ENCODE data around the gene CNTNAP1. TPM values are rescaled to one million over a fixed set of nuclear protein-coding genes. Genes with fewer than 3 reads are reported as not detected.
A peak's percentile ranks its signal among the peaks of the same experiment; 100 is the strongest.

The CNTNAP1 gene
- total and polyA plus RNA-seq, 8 donors, result 0.76 to 13.3 (median 7.6) TPM

DNA sequence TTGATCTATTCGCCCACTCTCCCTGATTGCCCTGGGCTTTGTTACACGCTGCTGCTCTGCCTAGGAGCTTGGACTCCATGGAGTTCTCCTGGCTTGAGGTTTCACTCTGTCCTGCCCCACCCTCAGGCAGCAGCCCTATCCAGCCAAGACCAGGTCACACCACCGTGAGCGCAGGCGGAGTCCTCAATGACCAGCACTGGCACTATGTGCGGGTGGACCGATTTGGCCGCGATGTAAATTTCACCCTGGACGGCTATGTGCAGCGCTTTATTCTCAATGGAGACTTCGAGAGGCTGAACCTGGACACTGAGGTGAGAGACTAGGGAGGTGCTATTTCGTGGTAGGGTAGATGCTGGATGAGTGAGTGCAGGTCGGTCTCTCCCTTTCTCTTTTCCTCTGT lies 3.5 kb downstream of the CNTNAP1 start:
- 83 to 91% (median 88%) methylated on average over 12 to 14 of the region's 14 CpGs for WGBS, 5 donors
- no peak overlapping the region for H3K4me3 ChIP-seq
- no peak for TF ChIP-seq POLR2AphosphoS5 (IDR thresholded peaks at IDR 0.05)
- no peak for TF ChIP-seq POLR2A (IDR thresholded peaks at IDR 0.05)
- TF ChIP-seq, protein P1, sequence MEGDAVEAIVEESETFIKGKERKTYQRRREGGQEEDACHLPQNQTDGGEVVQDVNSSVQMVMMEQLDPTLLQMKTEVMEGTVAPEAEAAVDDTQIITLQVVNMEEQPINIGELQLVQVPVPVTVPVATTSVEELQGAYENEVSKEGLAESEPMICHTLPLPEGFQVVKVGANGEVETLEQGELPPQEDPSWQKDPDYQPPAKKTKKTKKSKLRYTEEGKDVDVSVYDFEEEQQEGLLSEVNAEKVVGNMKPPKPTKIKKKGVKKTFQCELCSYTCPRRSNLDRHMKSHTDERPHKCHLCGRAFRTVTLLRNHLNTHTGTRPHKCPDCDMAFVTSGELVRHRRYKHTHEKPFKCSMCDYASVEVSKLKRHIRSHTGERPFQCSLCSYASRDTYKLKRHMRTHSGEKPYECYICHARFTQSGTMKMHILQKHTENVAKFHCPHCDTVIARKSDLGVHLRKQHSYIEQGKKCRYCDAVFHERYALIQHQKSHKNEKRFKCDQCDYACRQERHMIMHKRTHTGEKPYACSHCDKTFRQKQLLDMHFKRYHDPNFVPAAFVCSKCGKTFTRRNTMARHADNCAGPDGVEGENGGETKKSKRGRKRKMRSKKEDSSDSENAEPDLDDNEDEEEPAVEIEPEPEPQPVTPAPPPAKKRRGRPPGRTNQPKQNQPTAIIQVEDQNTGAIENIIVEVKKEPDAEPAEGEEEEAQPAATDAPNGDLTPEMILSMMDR (IDR thresholded peaks at IDR 0.05), result no peak
- TF ChIP-seq EP300 (IDR thresholded peaks at IDR 0.05), result no peak
- peaks cover 22 to 46% (median 40%) of the 10 kb centered on the region in 4 donors for H3K4me1 ChIP-seq
- peaks cover 0 to 47% (median 25%) of the 10 kb centered on the region in 4 donors for H3K36me3 ChIP-seq
- H3K27me3 ChIP-seq, result peaks cover 0 to 26% (median 7%) of the 10 kb centered on the region in 3 donors
- H3K9me3 ChIP-seq, result no peaks in the 10 kb centered on the region
- no peak overlapping the region for H3K27ac ChIP-seq
- intact Hi-C loops (cut with DNase I; ENCODE audit: low total_unique reads), result loop anchor here (10.0 kb wide), 1 partner anchor 101 kb away; no protein-coding TSS in a partner anchor
- DNase-seq, result no peak

DNA sequence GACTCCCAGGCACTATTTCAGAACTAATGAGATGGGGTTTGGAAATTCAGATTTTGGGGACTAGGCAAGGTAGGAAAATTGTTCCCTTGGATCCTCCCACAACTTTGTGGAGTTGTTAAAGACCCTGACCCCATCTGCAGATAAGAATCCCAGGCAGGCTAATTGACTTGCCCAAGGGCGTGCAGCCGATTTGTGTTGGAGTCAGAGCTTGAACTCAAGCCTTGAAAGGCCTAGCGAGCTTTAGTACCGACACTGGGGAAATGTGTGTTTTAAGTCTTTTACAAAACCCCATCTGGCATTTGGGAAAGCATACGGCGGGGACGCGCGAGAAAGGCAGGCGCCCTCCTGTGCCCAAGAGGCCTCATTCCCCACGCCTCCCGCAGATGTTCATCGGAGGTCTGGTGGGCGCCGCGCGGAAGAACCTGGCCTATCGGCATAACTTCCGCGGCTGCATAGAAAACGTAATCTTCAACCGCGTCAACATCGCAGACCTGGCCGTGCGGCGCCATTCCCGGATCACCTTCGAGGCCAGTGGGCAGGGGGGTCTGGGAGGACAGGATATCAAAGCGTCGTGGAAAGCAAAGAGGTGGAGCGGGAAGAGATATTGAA lies 4.3 kb downstream of the CNTNAP1 start:
- DNase-seq, result no peak
- H3K36me3 ChIP-seq, result peaks cover 0 to 55% (median 33%) of the 10 kb centered on the region in 4 donors
- H3K4me1 ChIP-seq, result peaks cover 16 to 38% (median 34%) of the 10 kb centered on the region in 4 donors
- no peak overlapping the region for H3K27ac ChIP-seq
- intact Hi-C loops (cut with DNase I; ENCODE audit: low total_unique reads), result loop anchor here (10.0 kb wide), 1 partner anchor 102 kb away; no protein-coding TSS in a partner anchor
- H3K4me3 ChIP-seq, result no peak overlapping the region
- no peaks in the 10 kb centered on the region for H3K9me3 ChIP-seq
- H3K27me3 ChIP-seq, result peaks cover 0 to 23% (median 7%) of the 10 kb centered on the region in 3 donors
- TF ChIP-seq EP300 (IDR thresholded peaks at IDR 0.05), result no peak
- TF ChIP-seq, protein P1 (IDR thresholded peaks at IDR 0.05), result no peak
- no peak for TF ChIP-seq POLR2A (IDR thresholded peaks at IDR 0.05)
- TF ChIP-seq POLR2AphosphoS5 (IDR thresholded peaks at IDR 0.05), result no peak
- WGBS, 5 donors, result 78 to 88% (median 83%) methylated on average over 29 to 32 of the region's 32 CpGs

DNA sequence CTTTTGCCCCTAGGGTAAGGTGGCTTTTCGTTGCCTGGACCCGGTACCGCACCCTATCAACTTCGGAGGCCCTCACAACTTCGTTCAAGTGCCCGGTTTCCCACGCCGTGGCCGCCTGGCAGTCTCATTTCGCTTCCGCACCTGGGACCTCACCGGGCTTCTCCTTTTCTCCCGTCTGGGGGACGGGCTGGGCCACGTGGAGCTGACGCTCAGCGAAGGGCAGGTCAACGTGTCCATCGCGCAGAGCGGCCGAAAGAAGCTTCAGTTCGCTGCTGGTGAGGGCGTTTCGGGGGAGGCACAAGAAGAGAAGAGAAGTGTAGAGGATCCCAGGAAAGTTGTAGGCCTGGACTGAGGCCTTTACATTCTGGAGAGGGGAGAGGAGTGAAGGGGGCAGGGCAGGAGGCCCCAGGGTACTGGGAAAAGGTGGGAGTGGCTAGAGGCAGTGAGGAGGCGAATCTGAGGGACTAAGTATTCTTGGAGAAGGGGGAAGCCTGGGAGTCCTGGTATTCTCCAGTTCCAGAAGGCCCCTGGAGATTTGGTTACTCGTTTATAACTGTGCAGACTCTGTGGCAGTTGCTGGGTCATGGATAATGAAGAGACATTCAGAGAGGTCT lies 5.5 kb downstream of the CNTNAP1 start:
- peak in 1 of 2 donors; percentile 39 for DNase-seq
- no peaks in the 10 kb centered on the region for H3K9me3 ChIP-seq
- no peak for TF ChIP-seq EP300 (IDR thresholded peaks at IDR 0.05)
- TF ChIP-seq, protein P1 (IDR thresholded peaks at IDR 0.05), result no peak
- TF ChIP-seq POLR2AphosphoS5 (IDR thresholded peaks at IDR 0.05), result no peak
- TF ChIP-seq POLR2A (IDR thresholded peaks at IDR 0.05), result no peak
- H3K4me1 ChIP-seq, result peaks cover 10 to 26% (median 23%) of the 10 kb centered on the region in 4 donors
- intact Hi-C loops (cut with DNase I; ENCODE audit: low total_unique reads), result loop anchor here (10.0 kb wide), 1 partner anchor 103 kb away; no protein-coding TSS in a partner anchor
- H3K27me3 ChIP-seq, result peaks cover 0 to 11% (median 2%) of the 10 kb centered on the region in 3 donors
- WGBS, 5 donors, result 81 to 87% (median 84%) methylated on average over 27 of the region's 27 CpGs
- no peak overlapping the region for H3K27ac ChIP-seq
- no peak overlapping the region for H3K4me3 ChIP-seq
- H3K36me3 ChIP-seq, result peaks cover 0 to 67% (median 45%) of the 10 kb centered on the region in 4 donors

DNA sequence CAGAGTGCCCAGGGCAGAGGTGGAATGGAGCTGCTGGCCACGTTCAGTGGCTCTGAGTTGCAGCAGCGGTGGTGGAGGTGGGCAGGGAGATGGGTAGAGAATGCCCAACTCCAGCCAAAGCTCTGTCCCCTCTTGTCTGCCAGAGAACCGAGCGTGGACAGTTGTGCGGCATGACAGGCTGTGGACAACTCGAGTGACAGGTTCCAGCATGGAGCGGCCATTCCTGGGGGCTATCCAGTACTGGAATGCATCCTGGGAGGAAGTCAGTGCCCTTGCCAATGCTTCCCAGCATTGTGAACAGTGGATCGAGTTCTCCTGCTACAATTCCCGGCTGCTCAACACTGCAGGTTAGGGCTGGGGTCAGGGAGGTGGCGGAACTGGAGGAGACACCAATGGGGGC lies 8.3 kb downstream of the CNTNAP1 start:
- H3K36me3 ChIP-seq, result peaks cover 10 to 86% (median 66%) of the 10 kb centered on the region in 4 donors
- no peaks in the 10 kb centered on the region for H3K27me3 ChIP-seq
- H3K9me3 ChIP-seq, result no peaks in the 10 kb centered on the region
- intact Hi-C loops (cut with DNase I; ENCODE audit: low total_unique reads), result no loop called here
- no peak overlapping the region for H3K4me3 ChIP-seq
- TF ChIP-seq POLR2AphosphoS5 (IDR thresholded peaks at IDR 0.05) (no peak), EP300 (IDR thresholded peaks at IDR 0.05) (no peak), POLR2A (IDR thresholded peaks at IDR 0.05) (no peak)
- TF ChIP-seq, protein P1 (IDR thresholded peaks at IDR 0.05), result no peak
- DNase-seq, result no peak
- H3K27ac ChIP-seq, result no peak overlapping the region
- no peaks in the 10 kb centered on the region for H3K4me1 ChIP-seq
- 85 to 91% (median 88%) methylated on average over 8 to 10 of the region's 10 CpGs for WGBS, 5 donors

All from stomach (tissue), 9 donors.